KMS-11 (cell line): ENCODE data around the gene TRAF3IP3.

ENCODE experiments used
- H2AFZ ChIP-seq: fragments of 200-600 bp; sonication (generic); 2 replicates; pipeline ENCODE4 v1.6.1; 2016; ENCODE audit warnings: antibody characterized with exemption, mixed run types, low read depth
- H3K27ac ChIP-seq: fragments of 200-600 bp; sonication (generic); 2 replicates; pipeline ENCODE4 v1.6.1; 2016; ENCODE audit warnings: mild to moderate bottlenecking, mixed run types
- H3K27me3 ChIP-seq: fragments of 200-600 bp; sonication (generic); 2 replicates; pipeline ENCODE4 v1.6.1; 2017; ENCODE audit warnings: mild to moderate bottlenecking, low read depth, mixed run types, moderate library complexity; ENCODE audit not compliant: insufficient read depth
- H3K36me3 ChIP-seq: fragments of 200-600 bp; sonication (generic); 2 replicates; pipeline ENCODE4 v1.6.1; 2017; ENCODE audit warnings: mild to moderate bottlenecking, mixed run types; ENCODE audit not compliant: insufficient read depth
- H3K4me1 ChIP-seq: fragments of 200-600 bp; sonication (generic); 2 replicates; pipeline ENCODE4 v1.6.1; 2016; ENCODE audit warnings: mild to moderate bottlenecking, low read depth, mixed run types; ENCODE audit not compliant: poor library complexity, severe bottlenecking
- H3K4me2 ChIP-seq: fragments of 200-600 bp; sonication (generic); 2 replicates; pipeline ENCODE4 v1.7.0; 2016; ENCODE audit warnings: mild to moderate bottlenecking, mixed run types
- H3K4me3 ChIP-seq: fragments of 200-600 bp; sonication (generic); IDR thresholded peaks from 2 replicates; pipeline ENCODE4 v1.6.1; 2017; ENCODE audit warnings: low read depth, low read length, mixed read lengths; ENCODE audit not compliant: insufficient read depth
- H3K79me2 ChIP-seq: fragments of 200-600 bp; sonication (generic); 2 replicates; pipeline ENCODE4 v1.6.1; 2016; ENCODE audit warnings: low read depth, mixed run types; ENCODE audit not compliant: insufficient read depth
- H3K9ac ChIP-seq: fragments of 200-600 bp; sonication (generic); 2 replicates; pipeline ENCODE4 v1.6.1; 2016; ENCODE audit warnings: mild to moderate bottlenecking, mixed run types
- H4K20me1 ChIP-seq: fragments of 200-600 bp; sonication (generic); 2 replicates; pipeline ENCODE4 v1.6.1; 2016; ENCODE audit warnings: mild to moderate bottlenecking, mixed run types; ENCODE audit not compliant: insufficient read depth
- CTCF ChIP-seq: fragments of 200-600 bp; sonication (generic); conservative IDR thresholded peaks from 2 replicates; pipeline ENCODE4 v1.6.1; 2017; ENCODE audit warnings: low read depth, mild to moderate bottlenecking, antibody characterized with exemption, low read length, moderate library complexity, mixed read lengths

The TRAF3IP3 gene

DNA sequence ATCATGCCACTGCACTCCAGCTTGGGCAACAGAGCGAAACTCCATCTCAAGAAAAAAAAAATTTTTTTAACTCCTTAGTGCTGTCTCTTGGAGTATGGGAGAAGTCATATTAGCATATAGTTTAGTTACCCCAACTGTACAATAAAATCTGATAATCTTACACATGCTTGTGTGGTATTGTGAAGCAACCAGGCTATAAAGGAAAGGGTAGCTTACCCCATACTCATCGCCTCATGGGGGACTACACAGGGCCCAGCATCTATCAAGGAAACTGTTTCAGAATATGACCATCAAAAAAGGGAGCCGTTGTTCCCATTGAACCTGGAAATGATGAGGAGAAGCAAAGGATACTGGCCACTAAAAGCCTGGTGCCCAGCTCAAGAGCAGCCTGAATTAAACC is 3.0 kb upstream of the TRAF3IP3 start:
- H3K4me2 ChIP-seq: no peak overlapping the region; the same call in 1 of the 2 replicates
- no peak overlapping the region for H3K27ac ChIP-seq
- H2AFZ ChIP-seq: no peak overlapping the region
- H3K4me1 ChIP-seq: peaks cover 96% of the 10 kb centered on the region
- no peak for TF ChIP-seq CTCF
- no peak overlapping the region for H3K4me3 ChIP-seq
- H3K27me3 ChIP-seq: no peaks in the 10 kb centered on the region
- H3K36me3 ChIP-seq: no peaks in the 10 kb centered on the region
- H3K9ac ChIP-seq: no peak overlapping the region
- no peaks in the 10 kb centered on the region for H3K79me2 ChIP-seq
- no peaks in the 10 kb centered on the region for H4K20me1 ChIP-seq

DNA sequence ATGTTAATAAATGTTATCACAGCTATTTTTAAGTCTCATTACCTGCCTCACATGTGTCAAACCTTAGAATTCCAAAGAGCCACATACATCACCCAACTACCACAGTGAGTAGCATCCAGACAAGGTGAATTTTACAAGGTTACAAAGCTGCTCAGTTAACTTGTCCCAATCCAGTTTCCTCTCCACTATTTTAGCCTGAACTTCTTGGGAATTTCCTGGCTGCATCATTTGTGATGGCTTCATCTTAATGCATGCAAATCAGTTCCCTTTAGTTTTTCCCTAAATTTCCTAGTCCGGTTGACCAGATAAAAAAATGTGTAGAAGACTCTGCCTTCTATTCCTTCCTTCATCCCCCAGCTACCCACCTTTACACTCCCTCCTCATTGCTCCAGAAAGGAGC is 597 bp upstream of the TRAF3IP3 start:
- peaks cover 85% of the 10 kb centered on the region for H3K4me1 ChIP-seq
- H4K20me1 ChIP-seq: no peaks in the 10 kb centered on the region
- H3K4me2 ChIP-seq: peak overlapping the region; percentile 66
- H3K27me3 ChIP-seq: no peaks in the 10 kb centered on the region
- H3K27ac ChIP-seq: peak overlapping the region; percentile 25; the same call in 1 of the 2 replicates
- peak overlapping the region; percentile 53 for H2AFZ ChIP-seq
- no peak overlapping the region for H3K4me3 ChIP-seq
- H3K79me2 ChIP-seq: no peaks in the 10 kb centered on the region
- no peaks in the 10 kb centered on the region for H3K36me3 ChIP-seq
- H3K9ac ChIP-seq: no peak overlapping the region
- TF ChIP-seq CTCF: no peak

DNA sequence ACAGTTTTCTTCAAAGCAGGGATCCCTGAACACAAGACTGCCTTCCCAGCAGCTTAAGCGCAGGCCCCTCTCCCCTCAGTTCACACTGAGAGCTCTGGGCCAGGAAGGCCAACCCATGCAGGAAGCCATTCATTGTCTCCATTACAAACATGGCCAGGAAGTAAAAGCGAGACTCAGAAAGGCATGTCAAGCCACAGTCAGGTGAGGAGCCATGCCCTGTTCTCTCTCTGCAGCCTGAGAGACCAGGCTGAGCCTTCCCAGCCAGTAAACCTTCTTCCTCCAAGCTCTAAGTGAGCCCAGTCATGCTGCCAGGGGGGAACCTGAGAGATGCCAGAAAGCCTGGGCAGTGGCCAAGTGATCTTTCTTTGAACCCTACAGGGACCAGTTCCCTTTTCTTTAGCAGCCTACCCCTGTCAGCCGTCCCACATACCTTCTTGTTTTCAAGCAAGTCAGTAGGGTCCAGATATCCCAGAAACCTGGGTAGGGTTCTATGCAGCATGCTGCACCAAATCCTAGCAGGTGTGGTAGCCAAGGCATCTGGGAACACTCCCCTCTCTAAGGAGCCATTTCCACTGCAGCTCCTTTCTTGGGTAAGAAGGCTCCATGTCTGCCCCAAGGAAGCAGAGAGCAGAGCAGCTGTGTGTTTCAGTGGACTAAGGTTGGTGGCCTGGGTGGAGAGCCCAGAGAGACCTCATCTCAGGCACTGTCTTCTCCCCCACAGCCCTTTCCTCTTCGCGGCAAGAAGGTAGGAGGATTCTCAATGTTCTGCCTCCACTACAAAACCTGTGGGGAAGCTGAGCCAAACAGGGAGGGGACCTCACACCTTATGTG is 977 bp downstream of the TRAF3IP3 start:
- no peaks in the 10 kb centered on the region for H3K36me3 ChIP-seq
- H3K9ac ChIP-seq: no peak overlapping the region
- no peaks in the 10 kb centered on the region for H3K79me2 ChIP-seq
- H3K4me1 ChIP-seq: peaks cover 69% of the 10 kb centered on the region
- H3K4me3 ChIP-seq: no peak overlapping the region
- H3K27ac ChIP-seq: peak overlapping the region; percentile 25; the same call in 1 of the 2 replicates
- no peaks in the 10 kb centered on the region for H3K27me3 ChIP-seq
- H3K4me2 ChIP-seq: peak overlapping the region; percentile 66
- TF ChIP-seq CTCF: no peak
- peak overlapping the region; percentile 53 for H2AFZ ChIP-seq
- H4K20me1 ChIP-seq: no peaks in the 10 kb centered on the region

- Histone ChIP-seq H3K36me3 (no peaks in the 10 kb centered on the region), H3K4me1 (peaks cover 53% of the 10 kb centered on the region), H4K20me1 (no peaks in the 10 kb centered on the region), H3K9ac (no peak overlapping the region), H3K27ac (no peak overlapping the region), H3K27me3 (no peaks in the 10 kb centered on the region), H3K4me2 (no peak overlapping the region), H3K4me3 (no peak overlapping the region), H3K79me2 (no peaks in the 10 kb centered on the region), H2AFZ (no peak overlapping the region)
- TF ChIP-seq CTCF: no peak
Observed at GRCh38 chr1:209758400-209758799, 2.5 kb downstream of the TRAF3IP3 start.
